HG03432 (cell line): ENCODE results near the gene RNF133.
"Not testable (repeated sequence)": the region's sequence is repeated elsewhere in the genome, so short reads cannot be mapped to it uniquely, and the experiment has no call there.

ENCODE experiments used
- ATAC-seq: cut with Tn5 transposase; IDR thresholded peaks from one replicate; pipeline ENCODE4 v1.9.1; 2021; ENCODE audit warnings: mild to moderate bottlenecking, moderate library complexity; ENCODE audit not compliant: unreplicated experiment

Gene RNF133

GRCh38 chr7:122691569-122692235 is 7.2 kb downstream of the RNF133 start:
- no peak for ATAC-seq

DNA sequence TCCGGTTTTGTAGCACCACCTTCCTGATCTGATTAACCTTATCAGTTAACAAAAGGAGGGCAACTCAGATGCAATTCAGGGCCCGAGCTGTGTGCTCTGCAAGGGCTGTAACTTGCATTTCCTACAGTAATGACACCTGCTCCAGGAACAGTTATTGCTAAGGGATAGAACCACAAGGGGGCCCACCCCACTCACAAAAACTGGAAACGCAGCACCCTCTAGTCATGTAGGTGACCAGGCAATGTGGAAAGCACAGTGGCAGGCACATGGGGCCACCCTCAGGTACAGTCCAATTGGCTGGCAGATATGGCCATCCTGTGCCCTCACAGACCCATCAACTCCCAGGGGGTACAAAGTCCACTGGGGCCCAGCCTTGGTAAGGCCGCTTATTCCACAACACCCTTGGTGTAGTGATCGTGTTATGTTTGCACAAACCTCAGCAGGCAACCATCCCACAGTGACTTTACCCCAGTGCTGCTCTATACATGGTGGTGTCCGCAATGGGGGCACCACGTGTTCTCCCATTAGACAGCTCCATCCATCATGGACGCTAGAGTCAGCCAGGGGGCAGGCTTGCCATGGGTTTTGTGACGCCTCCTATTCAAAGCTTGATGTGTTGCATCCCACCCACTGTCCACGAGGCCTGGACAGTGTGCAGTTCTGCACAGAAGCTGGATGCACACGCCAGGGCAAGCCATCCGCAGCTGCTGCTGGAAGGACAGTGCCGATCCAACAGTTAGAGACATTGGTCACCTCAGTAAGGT is 9.4 kb downstream of the RNF133 start:
- ATAC-seq, result no peak

DNA sequence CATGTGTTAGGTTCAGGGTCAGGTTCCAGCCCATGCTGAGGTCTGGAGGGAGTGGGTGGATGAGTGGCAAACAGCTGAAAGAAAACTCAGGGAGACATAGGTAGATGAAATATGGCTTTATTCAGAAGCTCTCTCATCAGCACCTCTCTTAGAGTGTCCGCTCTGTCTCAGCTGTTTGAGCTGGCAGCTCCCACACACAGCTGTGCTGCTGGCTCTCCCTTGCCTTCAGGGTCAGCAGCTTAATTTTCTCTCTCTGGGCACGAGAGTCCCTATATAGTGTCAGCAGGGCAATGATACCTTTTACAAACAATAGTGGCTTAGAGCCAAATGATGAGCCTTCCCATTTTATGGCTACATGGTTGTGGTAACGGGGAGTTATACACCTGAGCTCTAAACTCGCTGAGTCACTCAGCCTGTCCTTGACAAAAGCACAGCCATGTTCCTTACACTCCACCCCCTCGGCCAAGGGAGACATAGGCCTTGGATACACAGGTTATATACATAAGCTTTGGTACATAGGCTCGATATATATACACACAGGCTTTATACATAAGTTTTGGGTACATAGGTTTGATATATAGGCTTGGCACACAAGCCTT is 10.4 kb downstream of the RNF133 start:
- no peak for ATAC-seq

DNA sequence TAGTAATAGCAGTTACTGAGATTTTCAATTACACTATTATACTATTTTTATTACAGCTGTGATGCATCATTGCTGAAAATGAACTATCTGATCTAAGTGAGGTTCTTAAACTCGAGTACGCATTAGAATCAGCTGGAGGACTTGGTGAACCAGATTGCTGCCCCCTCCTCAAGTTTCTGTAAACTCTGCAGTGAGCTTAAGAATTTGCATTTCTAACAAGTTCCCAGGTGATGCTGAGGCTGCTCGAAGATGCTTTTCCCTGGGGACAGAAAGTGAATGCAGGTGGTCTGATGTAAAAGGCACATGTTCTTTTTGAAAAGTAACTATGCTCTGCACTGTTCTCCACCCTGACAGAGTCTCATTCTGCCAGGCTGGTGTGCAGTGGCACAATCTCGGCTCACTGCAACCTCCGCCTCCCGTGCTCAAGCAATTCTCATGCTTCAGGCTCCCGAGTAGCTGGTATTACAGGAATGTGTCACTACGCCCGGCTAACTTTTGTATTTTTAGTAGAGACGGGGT is 12.5 kb downstream of the RNF133 start:
- no peak for ATAC-seq

- no peak for ATAC-seq
Observed at GRCh38 chr7:122684504-122684903, 14.4 kb downstream of the RNF133 start.

DNA sequence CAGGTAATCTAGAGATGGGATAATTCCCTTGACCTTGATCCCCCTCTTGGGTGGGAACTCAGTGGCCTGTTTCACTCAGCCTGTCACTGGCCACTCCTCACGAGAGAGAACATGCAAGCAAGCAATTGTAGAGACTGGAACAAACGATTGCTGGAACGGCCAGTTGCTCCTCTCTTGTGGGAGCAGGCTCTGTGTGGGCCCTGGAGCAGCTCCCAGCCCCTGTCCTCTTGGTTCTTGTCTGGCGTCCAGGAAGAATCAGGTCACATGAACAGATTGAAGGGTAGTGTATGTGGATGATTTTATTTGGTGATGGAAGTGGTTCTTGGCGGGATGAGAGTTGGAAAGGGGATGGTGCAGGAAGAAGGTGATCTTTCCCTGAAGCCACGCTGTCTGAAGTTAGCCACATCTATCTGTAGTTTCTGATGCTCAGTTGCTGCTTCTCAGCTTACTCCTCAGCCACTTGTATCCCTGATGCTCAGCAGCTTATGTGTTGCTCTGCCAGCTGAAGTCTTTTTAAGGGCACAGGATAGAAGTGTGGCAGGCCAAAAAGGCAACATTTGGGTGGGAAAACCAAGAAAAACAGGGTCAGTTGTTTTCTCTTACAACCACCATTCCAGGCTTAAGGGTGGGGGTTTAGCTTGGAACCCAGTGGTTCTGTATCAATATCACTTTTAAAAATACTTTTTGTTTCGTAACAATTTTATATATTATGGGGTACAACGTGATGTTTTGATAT is 15.9 kb downstream of the RNF133 start:
- ATAC-seq, result no peak

DNA sequence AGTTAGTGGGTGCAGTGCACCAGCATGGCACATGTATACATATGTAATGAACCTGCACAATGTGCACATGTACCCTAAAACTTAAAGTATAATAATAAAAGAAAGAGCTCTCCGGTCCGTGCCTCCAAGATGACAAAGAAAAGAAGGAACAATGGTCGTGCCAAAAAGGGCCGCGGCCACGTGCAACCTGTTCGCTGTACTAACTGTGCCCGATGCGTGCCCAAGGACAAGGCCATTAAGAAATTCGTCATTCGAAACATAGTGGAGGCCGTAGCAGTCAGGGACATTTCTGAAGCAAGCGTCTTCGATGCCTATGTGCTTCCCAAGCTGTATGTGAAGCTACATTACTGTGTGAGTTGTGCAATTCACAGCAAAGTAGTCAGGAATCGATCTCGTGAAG is 17.7 kb downstream of the RNF133 start:
- not testable (repeated sequence) for ATAC-seq

- no peak for ATAC-seq
Observed at GRCh38 chr7:122679813-122680212, 19.1 kb downstream of the RNF133 start.

- ATAC-seq, result not testable (repeated sequence)
Observed at GRCh38 chr7:122679269-122679709, 19.6 kb downstream of the RNF133 start.

- no peak for ATAC-seq
Observed at GRCh38 chr7:122677149-122677548, 21.8 kb downstream of the RNF133 start.

- no peak for ATAC-seq
Observed at GRCh38 chr7:122676466-122676865, 22.5 kb downstream of the RNF133 start.

DNA sequence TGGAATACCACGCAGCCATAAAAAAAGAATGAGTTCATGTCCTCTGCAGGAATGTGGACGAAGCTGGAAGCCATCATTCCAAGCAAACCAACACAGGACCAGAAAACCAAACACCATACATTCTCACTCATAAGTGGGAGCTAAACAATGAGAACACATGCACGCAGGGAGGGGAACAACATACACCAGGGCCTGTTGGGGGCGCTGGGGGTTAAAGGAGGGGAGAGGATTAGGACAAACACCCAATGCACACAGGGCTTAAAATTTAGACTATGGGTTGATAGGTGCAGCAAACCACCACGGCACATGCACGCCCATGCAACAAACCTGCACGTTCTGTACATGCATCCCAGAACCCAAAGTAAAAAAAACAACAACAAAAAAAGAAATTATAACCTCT is 23.3 kb downstream of the RNF133 start:
- no peak for ATAC-seq

- ATAC-seq, result no peak
Observed at GRCh38 chr7:122675011-122675410, 23.9 kb downstream of the RNF133 start.

DNA sequence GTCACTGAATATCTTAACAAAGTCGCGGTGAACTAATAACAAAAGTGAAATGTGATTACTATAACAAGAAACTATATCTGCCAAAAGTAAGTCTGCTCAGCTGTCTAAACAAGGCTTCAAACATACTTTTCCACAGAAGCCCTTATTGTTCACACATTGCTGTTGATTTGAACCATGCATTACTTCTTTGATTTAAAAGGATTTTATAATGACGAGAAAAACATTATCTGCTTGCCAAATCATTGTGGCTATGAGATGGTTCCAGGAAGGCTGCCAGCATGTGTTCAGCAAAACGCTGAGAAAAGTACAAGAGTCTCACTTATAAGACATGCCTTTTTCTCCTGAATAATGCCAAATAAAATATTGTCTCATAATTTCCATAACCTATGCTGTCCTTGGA is 24.4 kb downstream of the RNF133 start:
- no peak for ATAC-seq

- no peak for ATAC-seq
Observed at GRCh38 chr7:122673951-122674350, 25.0 kb downstream of the RNF133 start.

- ATAC-seq, result no peak
Observed at GRCh38 chr7:122672536-122672935, 26.4 kb downstream of the RNF133 start.

DNA sequence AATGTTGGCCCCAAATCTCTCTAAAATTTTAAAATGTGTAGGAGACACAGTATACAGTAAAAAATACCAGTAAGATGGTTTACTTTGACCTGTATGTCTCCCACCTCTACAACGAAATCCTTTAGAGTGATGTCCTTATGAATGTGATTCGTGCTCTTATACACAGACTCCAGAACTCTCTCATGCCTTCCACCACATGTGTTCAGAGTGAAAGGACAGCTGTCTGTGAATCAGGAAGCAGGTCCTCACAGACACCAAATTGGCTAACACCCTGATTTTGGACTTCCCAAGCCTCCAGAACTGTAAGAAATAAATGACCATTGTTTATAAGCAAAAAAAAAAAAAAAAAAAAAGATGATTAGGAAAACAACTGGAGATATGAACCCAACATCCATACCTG is 35.2 kb downstream of the RNF133 start:
- ATAC-seq, result no peak

DNA sequence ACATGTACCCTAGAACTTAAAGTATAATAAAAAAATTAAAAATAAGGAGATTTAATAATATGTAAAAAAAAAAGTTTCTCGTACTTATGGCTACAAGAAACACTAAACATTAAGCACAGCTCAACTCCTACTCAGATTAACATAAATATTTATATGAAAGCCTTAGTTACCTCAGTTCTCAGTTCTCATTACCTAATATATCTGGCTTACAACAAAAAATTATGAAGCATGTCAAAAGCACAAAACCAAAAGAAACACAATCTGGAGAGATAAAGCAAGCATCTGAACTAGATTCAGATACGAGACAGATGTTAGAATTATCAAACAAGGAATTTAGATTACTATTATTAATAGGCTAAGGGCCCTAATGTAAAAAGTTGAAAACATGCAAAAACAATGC is 40.1 kb downstream of the RNF133 start:
- no peak for ATAC-seq

DNA sequence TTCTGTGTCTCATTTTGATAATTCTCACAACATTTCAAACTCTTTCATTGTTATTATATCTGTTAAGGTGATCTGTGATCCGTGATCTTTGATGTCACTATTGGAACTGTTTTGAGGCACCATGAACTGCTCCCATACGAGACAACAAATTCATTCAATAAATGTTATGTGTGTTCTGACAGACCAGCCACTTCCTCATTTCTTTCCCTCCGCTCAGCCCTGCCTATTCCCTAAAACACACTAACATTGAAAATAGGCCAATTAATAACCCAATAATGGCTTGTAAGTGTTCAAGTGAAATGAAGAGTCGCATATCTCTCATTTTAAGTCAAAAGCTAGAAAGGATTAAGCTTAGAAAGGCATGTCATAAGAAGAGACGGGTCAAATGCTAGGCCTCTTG is 45.2 kb downstream of the RNF133 start:
- ATAC-seq, result no peak

DNA sequence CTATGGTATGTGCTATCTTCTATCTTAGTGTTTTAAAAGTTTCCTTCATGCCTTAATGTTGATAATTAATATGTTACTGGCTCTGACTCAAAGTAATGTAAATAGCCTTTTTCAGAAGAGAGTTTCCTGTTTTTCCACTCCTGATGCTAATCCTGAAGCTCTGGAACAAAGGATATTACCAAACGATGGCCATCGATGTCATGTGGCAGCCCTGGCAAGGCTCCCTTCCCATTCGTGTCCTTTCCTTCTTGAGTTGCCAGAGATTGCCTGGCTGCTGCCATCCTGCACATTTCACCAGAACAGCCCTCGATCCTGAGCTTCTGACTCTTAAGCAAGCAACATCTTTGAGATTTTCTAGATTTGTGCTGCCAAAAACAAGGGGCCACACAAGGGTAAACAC is 46.0 kb downstream of the RNF133 start:
- no peak for ATAC-seq

DNA sequence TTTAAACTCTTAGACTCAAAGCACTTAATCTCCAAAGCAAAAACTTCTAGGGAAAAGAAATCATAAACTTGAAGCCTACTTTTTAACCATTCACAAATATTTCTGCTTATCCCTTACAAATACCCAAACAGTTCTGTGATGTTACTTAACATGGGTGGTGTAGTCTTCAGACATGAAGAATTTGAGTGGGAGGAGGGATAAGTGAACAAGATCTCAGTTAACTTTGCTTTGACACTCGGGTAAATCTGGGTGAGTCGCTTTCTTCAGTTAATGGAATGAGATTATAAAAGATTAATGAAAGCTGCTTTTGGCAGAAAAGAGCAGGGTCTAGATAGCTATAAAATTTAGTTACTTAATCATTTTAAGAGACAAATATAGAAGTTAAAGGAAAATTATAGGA is 47.5 kb downstream of the RNF133 start:
- no peak for ATAC-seq
